Activated B cell treated with CpG ODN at 0.5 μM for 24 hours (primary cell): Measurements from ENCODE around the gene PDLIM4. TPM values are rescaled to one million over a fixed set of nuclear protein-coding genes. Genes with fewer than 3 reads are reported as not detected.

Experiments
- ATAC-seq: fragments of 200-7000 bp; cut with Tn5 transposase; one replicate; pipeline ENCODE4 v1.10.0; 2021; ENCODE audit warnings: low read depth, mild to moderate bottlenecking, moderate library complexity
- CTCF ChIA-PET: fragments of 350-600 bp; sonication (Branson Sonifier 250); formaldehyde crosslinking; loops from one replicate; lab custom pipeline; 2021; ENCODE audit warnings: antibody characterized with exemption; lab: Charles Lee
- POLR2A ChIA-PET: fragments of 350-600 bp; sonication (Branson Sonifier 250); formaldehyde crosslinking; loops from one replicate; lab custom pipeline; 2021; ENCODE audit warnings: antibody characterized with exemption; lab: Charles Lee
- DNase-seq: peaks from one replicate; pipeline ENCODE4 v3.0.0; 2022
- H3K27ac Mint-ChIP-seq: one replicate; pipeline ENCODE4 v1.8.0; 2020; ENCODE audit warnings: mixed read lengths
- H3K27me3 Mint-ChIP-seq: one replicate; pipeline ENCODE4 v1.8.0; 2021; ENCODE audit warnings: mixed read lengths
- H3K36me3 Mint-ChIP-seq: one replicate; pipeline ENCODE4 v1.8.0; 2021; ENCODE audit warnings: low read depth, mixed read lengths
- H3K4me1 Mint-ChIP-seq: one replicate; pipeline ENCODE4 v1.8.0; 2021; ENCODE audit warnings: mixed read lengths
- H3K4me3 Mint-ChIP-seq: one replicate; pipeline ENCODE4 v1.8.0; 2020; ENCODE audit warnings: mild to moderate bottlenecking, mixed read lengths
- H3K9me3 Mint-ChIP-seq: one replicate; pipeline ENCODE4 v1.8.0; 2020; ENCODE audit warnings: mixed read lengths
- intact Hi-C: fragments of 100-400 bp; cut with micrococcal nuclease; formaldehyde crosslinking; loops from one replicate; pipeline ENCODE4 v1.15.1; 2024
- total RNA-seq: library from RNA; stranded (reverse); gene quantifications from 2 replicates; pipeline ENCODE4 v1.2.3, GENCODE V29; 2022
- TF ChIP-seq, protein P1 (sequence below): fragments of 200-600 bp; IDR thresholded peaks from one replicate; pipeline ENCODE4 v1.8.0; 2022; ENCODE audit warnings: antibody characterized with exemption, mild to moderate bottlenecking

PDLIM4 gene
- total RNA-seq, 1 donor from 2014 or later = not detected

DNA sequence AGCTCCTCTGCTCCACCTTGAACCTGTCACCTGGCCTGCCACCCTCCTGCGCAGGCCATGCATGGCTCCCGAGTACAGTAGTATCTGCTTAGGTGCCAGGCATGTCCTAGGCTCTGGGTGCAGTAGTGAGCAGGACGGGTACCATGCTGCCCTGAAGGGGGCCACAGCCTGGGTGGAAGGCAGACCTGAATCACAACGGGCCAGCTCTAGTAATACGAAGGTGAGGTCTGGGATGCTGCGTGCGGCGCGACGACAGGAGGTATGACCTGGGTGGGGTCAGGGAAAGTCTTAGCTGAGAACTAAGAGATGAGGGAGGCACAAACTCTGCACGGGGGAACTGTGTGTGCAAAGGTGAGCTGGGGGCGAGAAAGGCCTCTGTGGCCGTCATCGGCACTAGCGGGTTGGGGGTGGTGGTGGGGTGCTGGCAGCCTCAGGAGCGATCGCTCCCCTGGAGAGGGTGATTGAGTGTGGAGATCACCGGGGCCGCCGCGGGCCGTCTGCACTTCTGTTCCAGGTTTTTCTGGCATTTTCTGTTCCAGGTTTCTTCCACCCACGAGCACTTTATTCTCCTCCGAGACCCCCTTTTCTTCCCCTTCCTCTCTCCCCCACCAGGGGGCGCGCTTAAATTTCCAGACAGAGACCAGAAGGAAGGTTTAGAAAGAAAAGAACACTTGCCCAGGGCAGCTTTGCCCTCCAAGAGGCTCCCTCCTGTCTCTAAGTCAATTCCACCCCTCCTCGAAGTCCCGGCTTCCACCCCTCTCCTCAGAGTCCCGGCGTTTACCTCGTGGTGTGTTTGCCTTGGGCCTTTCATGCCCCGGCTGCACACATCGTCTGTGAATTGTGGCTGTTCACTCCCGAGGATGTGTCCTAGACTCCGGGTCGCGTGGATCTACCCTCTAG, 15.1 kb downstream of the PDLIM4 start:
- peak; percentile 51 for ATAC-seq
- TF ChIP-seq, protein P1, sequence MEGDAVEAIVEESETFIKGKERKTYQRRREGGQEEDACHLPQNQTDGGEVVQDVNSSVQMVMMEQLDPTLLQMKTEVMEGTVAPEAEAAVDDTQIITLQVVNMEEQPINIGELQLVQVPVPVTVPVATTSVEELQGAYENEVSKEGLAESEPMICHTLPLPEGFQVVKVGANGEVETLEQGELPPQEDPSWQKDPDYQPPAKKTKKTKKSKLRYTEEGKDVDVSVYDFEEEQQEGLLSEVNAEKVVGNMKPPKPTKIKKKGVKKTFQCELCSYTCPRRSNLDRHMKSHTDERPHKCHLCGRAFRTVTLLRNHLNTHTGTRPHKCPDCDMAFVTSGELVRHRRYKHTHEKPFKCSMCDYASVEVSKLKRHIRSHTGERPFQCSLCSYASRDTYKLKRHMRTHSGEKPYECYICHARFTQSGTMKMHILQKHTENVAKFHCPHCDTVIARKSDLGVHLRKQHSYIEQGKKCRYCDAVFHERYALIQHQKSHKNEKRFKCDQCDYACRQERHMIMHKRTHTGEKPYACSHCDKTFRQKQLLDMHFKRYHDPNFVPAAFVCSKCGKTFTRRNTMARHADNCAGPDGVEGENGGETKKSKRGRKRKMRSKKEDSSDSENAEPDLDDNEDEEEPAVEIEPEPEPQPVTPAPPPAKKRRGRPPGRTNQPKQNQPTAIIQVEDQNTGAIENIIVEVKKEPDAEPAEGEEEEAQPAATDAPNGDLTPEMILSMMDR = peak; percentile 96
- Mint-ChIP-seq H3K4me3 (peak overlapping the region; percentile 4), H3K27me3 (peaks cover 11% of the 10 kb centered on the region), H3K9me3 (no peaks in the 10 kb centered on the region), H3K36me3 (no peaks in the 10 kb centered on the region), H3K4me1 (peaks cover 12% of the 10 kb centered on the region), H3K27ac (no peak overlapping the region)
- CTCF ChIA-PET = interaction anchor here (1.1 to 2.8 kb wide), 7 partner anchors 8 to 228 kb away, joined by 3 to 13 read pairs (median 4); partner anchors contain the start of gene SLC22A5
- peak; percentile 66 for DNase-seq
- POLR2A ChIA-PET = no interaction called here
- intact Hi-C loops = loop anchor here (1.0 kb wide), 5 partner anchors 22 to 548 kb away; partner anchors contain the start of genes SLC22A4 and SLC22A5

DNA sequence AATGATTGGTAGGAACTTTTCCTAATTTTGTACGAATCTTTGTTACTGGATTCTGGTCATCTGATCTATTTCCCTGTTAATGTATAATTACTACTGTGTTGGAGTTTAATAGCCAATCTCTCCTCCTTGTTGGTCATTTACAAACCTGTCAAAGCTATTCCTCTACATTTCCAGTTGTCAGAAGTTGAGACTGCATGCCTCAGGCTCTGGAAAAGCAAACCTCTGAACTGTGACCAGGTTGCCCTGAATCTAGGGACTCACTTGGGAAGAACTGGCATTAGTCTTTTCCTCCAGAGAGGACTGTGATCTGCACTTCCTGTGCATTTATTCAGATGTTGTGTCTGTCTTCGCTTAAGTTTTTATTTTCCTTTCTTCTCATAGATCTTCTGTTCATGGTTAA, 16.1 kb downstream of the PDLIM4 start:
- DNase-seq (no peak), ATAC-seq (no peak)
- H3K9me3 Mint-ChIP-seq = no peaks in the 10 kb centered on the region
- H3K27me3 Mint-ChIP-seq = peaks cover 11% of the 10 kb centered on the region
- no peak overlapping the region for H3K27ac Mint-ChIP-seq
- H3K36me3 Mint-ChIP-seq = no peaks in the 10 kb centered on the region
- intact Hi-C loops = no loop called here
- TF ChIP-seq, protein P1 = no peak
- no peak overlapping the region for H3K4me3 Mint-ChIP-seq
- ChIA-PET POLR2A (no interaction called here), CTCF (interaction anchor here (1.1 to 2.8 kb wide), 4 partner anchors 9 to 227 kb away, joined by 3 to 13 read pairs (median 5); no protein-coding TSS in a partner anchor)
- H3K4me1 Mint-ChIP-seq = peaks cover 12% of the 10 kb centered on the region

DNA sequence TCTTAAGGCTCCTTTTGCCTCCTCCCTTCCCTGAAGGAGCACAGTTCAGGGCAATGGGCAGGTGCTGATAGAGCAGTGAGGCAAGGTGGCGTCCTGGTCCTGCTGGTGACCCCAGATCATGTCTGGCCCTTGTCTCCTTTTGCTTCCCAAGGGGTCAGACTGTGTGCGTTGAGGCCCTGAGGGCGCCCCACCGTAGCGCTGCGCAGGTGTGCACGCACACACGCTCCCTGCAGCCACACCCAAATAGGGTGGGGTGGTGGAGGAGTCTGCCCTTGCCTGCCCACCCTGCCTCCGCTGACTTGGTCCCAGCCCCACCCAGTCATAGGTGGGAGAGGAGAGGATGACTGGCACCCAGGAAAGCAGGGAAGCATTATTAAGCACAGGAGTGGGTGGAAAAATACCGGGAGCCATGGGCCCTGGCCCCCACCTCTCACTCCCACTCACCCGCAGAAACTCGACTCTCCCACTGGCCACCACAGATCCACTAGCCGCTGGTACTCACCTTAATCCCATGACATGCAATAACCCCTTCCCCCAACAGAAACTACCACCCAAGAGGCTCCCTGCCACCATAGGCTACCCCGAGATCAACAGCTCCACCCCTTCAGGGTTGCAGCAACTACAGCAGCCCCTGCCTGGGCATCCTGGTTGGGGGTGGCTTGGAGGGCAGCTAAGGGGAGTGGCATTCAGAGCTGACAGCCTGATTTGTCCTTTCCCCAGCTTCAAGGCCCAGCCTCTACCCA, 16.7 kb downstream of the PDLIM4 start:
- TF ChIP-seq, protein P1 = no peak
- intact Hi-C loops = no loop called here
- peaks cover 11% of the 10 kb centered on the region for H3K27me3 Mint-ChIP-seq
- H3K36me3 Mint-ChIP-seq = no peaks in the 10 kb centered on the region
- DNase-seq = no peak
- CTCF ChIA-PET = interaction anchor here (1.6 to 2.8 kb wide), 2 partner anchors 10 to 227 kb away, joined by 4 to 13 read pairs; no protein-coding TSS in a partner anchor
- H3K9me3 Mint-ChIP-seq = no peaks in the 10 kb centered on the region
- no peak overlapping the region for H3K4me3 Mint-ChIP-seq
- POLR2A ChIA-PET = no interaction called here
- peaks cover 12% of the 10 kb centered on the region for H3K4me1 Mint-ChIP-seq
- no peak overlapping the region for H3K27ac Mint-ChIP-seq
- no peak for ATAC-seq

DNA sequence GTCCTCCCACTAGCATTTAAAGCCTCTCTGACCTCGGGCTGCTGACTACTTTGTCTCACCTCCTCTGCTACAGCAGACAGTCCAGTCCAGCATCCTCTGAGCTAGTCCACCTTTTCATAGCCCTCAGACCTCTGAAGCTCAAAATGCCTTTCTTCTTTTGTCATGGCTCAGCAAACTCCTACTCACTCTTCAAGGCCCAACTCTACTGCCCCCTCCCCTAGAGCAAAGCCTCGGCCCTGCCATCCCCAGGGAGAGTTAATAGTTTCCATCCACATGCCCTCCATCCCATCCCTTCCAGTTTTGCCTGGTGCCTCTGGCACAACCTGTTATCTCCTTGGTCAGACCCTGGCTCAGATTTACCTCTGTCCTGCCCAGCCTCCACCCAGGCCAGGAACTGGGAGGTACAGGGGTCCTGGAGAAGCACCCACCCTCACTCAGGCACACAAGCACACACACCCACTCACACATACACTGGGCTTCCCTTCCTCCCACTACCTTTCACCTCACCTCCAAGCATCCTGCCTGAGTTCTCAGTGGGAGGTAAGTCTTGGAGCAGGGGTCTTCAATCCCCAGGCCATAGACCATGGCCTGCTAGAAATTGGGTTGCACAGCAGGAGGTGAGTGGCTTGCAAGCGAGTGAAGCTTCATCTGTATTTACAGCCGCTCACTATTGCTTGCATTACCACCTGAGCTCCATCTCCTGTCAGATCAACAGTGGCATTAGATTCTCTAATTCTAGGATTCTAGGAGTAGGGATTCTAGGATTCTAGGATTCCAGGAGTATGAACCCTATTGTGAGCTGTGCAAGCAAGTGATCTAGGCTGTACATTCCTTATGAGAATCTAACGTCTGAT, 18.1 kb downstream of the PDLIM4 start:
- intact Hi-C loops = no loop called here
- Mint-ChIP-seq H3K36me3 (no peaks in the 10 kb centered on the region), H3K27ac (no peak overlapping the region), H3K4me1 (peaks cover 13% of the 10 kb centered on the region), H3K4me3 (no peak overlapping the region), H3K27me3 (peaks cover 11% of the 10 kb centered on the region), H3K9me3 (no peaks in the 10 kb centered on the region)
- no peak for DNase-seq
- POLR2A ChIA-PET = no interaction called here
- TF ChIP-seq, protein P1 = no peak
- CTCF ChIA-PET = no interaction called here
- no peak for ATAC-seq
